Measurements from ENCODE around the gene ATRNL1. TPM values are rescaled to one million over a fixed set of nuclear protein-coding genes. Genes with fewer than 3 reads are reported as not detected.

The ATRNL1 gene
- total and polyA plus RNA-seq, 2 experiments from 2014 or later: not detected

GRCh38 chr10:115659616-115660015 is 566.5 kb downstream of the ATRNL1 start:
- H3K4me3 ChIP-seq: no peak overlapping the region
- no peaks in the 10 kb centered on the region for H3K9me2 ChIP-seq (ENCODE audit: insufficient read depth)
- H3K4me1 ChIP-seq (ENCODE audit: insufficient read depth): no peaks in the 10 kb centered on the region
- no peak for TF ChIP-seq EZH2 (IDR thresholded peaks at IDR 0.05; ENCODE audit: insufficient read depth, poor library complexity, severe bottlenecking)
- TF ChIP-seq EZH2phosphoT487 (IDR thresholded peaks at IDR 0.05; ENCODE audit: insufficient read depth, low read depth): no peak
- DNase-seq: no peak
- H2AFZ ChIP-seq: no peak overlapping the region
- H3K27me3 ChIP-seq (replicated peaks; ENCODE audit: insufficient read depth): no peaks in the 10 kb centered on the region
- no peaks in the 10 kb centered on the region for H3K9me3 ChIP-seq (ENCODE audit: low read depth)
- no peaks in the 10 kb centered on the region for H3K79me2 ChIP-seq (ENCODE audit: insufficient read depth)
- in situ Hi-C loops (cut with MboI): no loop called here
- H3K36me3 ChIP-seq (ENCODE audit: low read depth): no peaks in the 10 kb centered on the region
- H3K4me2 ChIP-seq (ENCODE audit: unreplicated experiment): no peak overlapping the region
- no peaks in the 10 kb centered on the region for H3F3A ChIP-seq (ENCODE audit: insufficient read depth)
- WGBS, 2 experiments (ENCODE audit: low coverage in 1 of 2, low lambda C conversion rate in 2 of 2, missing lambda C conversion rate in 2 of 2): 18 to 19% methylated on average over 3 of the region's 3 CpGs
- no peak overlapping the region for H3K27ac ChIP-seq
- H4K20me1 ChIP-seq (ENCODE audit: insufficient read depth): no peaks in the 10 kb centered on the region; the same call in 1 of the 2 replicates
- no peak overlapping the region for H3K9ac ChIP-seq

GRCh38 chr10:115660391-115660790 is 567.2 kb downstream of the ATRNL1 start:
- no peaks in the 10 kb centered on the region for H3K9me2 ChIP-seq (ENCODE audit: insufficient read depth)
- no peak overlapping the region for H3K27ac ChIP-seq
- 23 to 25% methylated on average over 1 of the region's 1 CpG for WGBS, 2 experiments (ENCODE audit: low coverage in 1 of 2, low lambda C conversion rate in 2 of 2, missing lambda C conversion rate in 2 of 2)
- no peaks in the 10 kb centered on the region for H3K27me3 ChIP-seq (replicated peaks; ENCODE audit: insufficient read depth)
- H3F3A ChIP-seq (ENCODE audit: insufficient read depth): no peaks in the 10 kb centered on the region
- H3K9me3 ChIP-seq (ENCODE audit: low read depth): no peaks in the 10 kb centered on the region
- H2AFZ ChIP-seq: no peak overlapping the region
- in situ Hi-C loops (cut with MboI): no loop called here
- no peaks in the 10 kb centered on the region for H3K79me2 ChIP-seq (ENCODE audit: insufficient read depth)
- DNase-seq: no peak
- no peak overlapping the region for H3K4me3 ChIP-seq
- H3K4me2 ChIP-seq (ENCODE audit: unreplicated experiment): no peak overlapping the region
- H3K4me1 ChIP-seq (ENCODE audit: insufficient read depth): no peaks in the 10 kb centered on the region
- H3K9ac ChIP-seq: no peak overlapping the region
- no peaks in the 10 kb centered on the region; the same call in 1 of the 2 replicates for H4K20me1 ChIP-seq (ENCODE audit: insufficient read depth)
- TF ChIP-seq EZH2 (IDR thresholded peaks at IDR 0.05; ENCODE audit: insufficient read depth, poor library complexity, severe bottlenecking): no peak
- TF ChIP-seq EZH2phosphoT487 (IDR thresholded peaks at IDR 0.05; ENCODE audit: insufficient read depth, low read depth): no peak
- H3K36me3 ChIP-seq (ENCODE audit: low read depth): no peaks in the 10 kb centered on the region

- no peak for TF ChIP-seq EZH2phosphoT487 (IDR thresholded peaks at IDR 0.05; ENCODE audit: insufficient read depth, low read depth)
- TF ChIP-seq EZH2 (IDR thresholded peaks at IDR 0.05; ENCODE audit: insufficient read depth, poor library complexity, severe bottlenecking): no peak
- Histone ChIP-seq H4K20me1 (ENCODE audit: insufficient read depth) (no peaks in the 10 kb centered on the region; the same call in 1 of the 2 replicates), H3K27me3 (replicated peaks; ENCODE audit: insufficient read depth) (no peaks in the 10 kb centered on the region), H3K4me1 (ENCODE audit: insufficient read depth) (no peaks in the 10 kb centered on the region), H3K9me3 (ENCODE audit: low read depth) (no peaks in the 10 kb centered on the region), H3K9ac (no peak overlapping the region), H3K4me3 (no peak overlapping the region), H3F3A (ENCODE audit: insufficient read depth) (no peaks in the 10 kb centered on the region), H3K79me2 (ENCODE audit: insufficient read depth) (no peaks in the 10 kb centered on the region), H2AFZ (no peak overlapping the region), H3K9me2 (ENCODE audit: insufficient read depth) (no peaks in the 10 kb centered on the region), H3K27ac (no peak overlapping the region), H3K36me3 (ENCODE audit: low read depth) (no peaks in the 10 kb centered on the region), H3K4me2 (ENCODE audit: unreplicated experiment) (no peak overlapping the region)
- DNase-seq: no peak
- in situ Hi-C loops (cut with MboI): no loop called here
Measured at GRCh38 chr10:115662422-115662821, 569.3 kb downstream of the ATRNL1 start.

- Histone ChIP-seq H2AFZ (no peak overlapping the region), H3K4me1 (ENCODE audit: insufficient read depth) (no peaks in the 10 kb centered on the region), H4K20me1 (ENCODE audit: insufficient read depth) (no peaks in the 10 kb centered on the region), H3K27me3 (replicated peaks; ENCODE audit: insufficient read depth) (no peaks in the 10 kb centered on the region), H3K4me3 (no peak overlapping the region), H3K9me2 (ENCODE audit: insufficient read depth) (no peaks in the 10 kb centered on the region), H3K9me3 (ENCODE audit: low read depth) (no peaks in the 10 kb centered on the region), H3K9ac (no peak overlapping the region), H3K36me3 (ENCODE audit: low read depth) (no peaks in the 10 kb centered on the region), H3K27ac (no peak overlapping the region), H3K79me2 (ENCODE audit: insufficient read depth) (no peaks in the 10 kb centered on the region), H3K4me2 (ENCODE audit: unreplicated experiment) (no peak overlapping the region), H3F3A (ENCODE audit: insufficient read depth) (no peaks in the 10 kb centered on the region)
- WGBS, 2 experiments (ENCODE audit: low coverage in 1 of 2, low lambda C conversion rate in 2 of 2, missing lambda C conversion rate in 2 of 2): 7 to 15% methylated on average over 2 of the region's 2 CpGs
- TF ChIP-seq EZH2 (IDR thresholded peaks at IDR 0.05; ENCODE audit: insufficient read depth, poor library complexity, severe bottlenecking) (no peak), EZH2phosphoT487 (IDR thresholded peaks at IDR 0.05; ENCODE audit: insufficient read depth, low read depth) (no peak)
- in situ Hi-C loops (cut with MboI): no loop called here
- no peak for DNase-seq
Measured at GRCh38 chr10:115665549-115665948, 572.4 kb downstream of the ATRNL1 start.

- Histone ChIP-seq H3K4me3 (no peak overlapping the region), H2AFZ (no peak overlapping the region), H3K79me2 (ENCODE audit: insufficient read depth) (no peaks in the 10 kb centered on the region), H3F3A (ENCODE audit: insufficient read depth) (no peaks in the 10 kb centered on the region), H3K27ac (no peak overlapping the region), H3K4me1 (ENCODE audit: insufficient read depth) (no peaks in the 10 kb centered on the region), H3K36me3 (ENCODE audit: low read depth) (no peaks in the 10 kb centered on the region), H3K9ac (no peak overlapping the region), H3K27me3 (replicated peaks; ENCODE audit: insufficient read depth) (no peaks in the 10 kb centered on the region), H4K20me1 (ENCODE audit: insufficient read depth) (no peaks in the 10 kb centered on the region), H3K4me2 (ENCODE audit: unreplicated experiment) (no peak overlapping the region), H3K9me2 (ENCODE audit: insufficient read depth) (no peaks in the 10 kb centered on the region), H3K9me3 (ENCODE audit: low read depth) (no peaks in the 10 kb centered on the region)
- in situ Hi-C loops (cut with MboI): no loop called here
- DNase-seq: no peak
- 14 to 15% methylated on average over 1 of the region's 1 CpG for WGBS, 2 experiments (ENCODE audit: low coverage in 1 of 2, low lambda C conversion rate in 2 of 2, missing lambda C conversion rate in 2 of 2)
- TF ChIP-seq EZH2phosphoT487 (IDR thresholded peaks at IDR 0.05; ENCODE audit: insufficient read depth, low read depth): no peak
- no peak for TF ChIP-seq EZH2 (IDR thresholded peaks at IDR 0.05; ENCODE audit: insufficient read depth, poor library complexity, severe bottlenecking)
Measured at GRCh38 chr10:115674496-115674895, 581.3 kb downstream of the ATRNL1 start.
